Neutrophil (primary cell): ENCODE data around the gene ITSN2.

Source experiments
- H3K27ac ChIP-seq: fragments of 200-600 bp; sonication (generic); 2 replicates; pipeline ENCODE4 v1.5.1; 2016; ENCODE audit warnings: mild to moderate bottlenecking, moderate library complexity
- H3K27me3 ChIP-seq: fragments of 200-600 bp; sonication (generic); 2 replicates; pipeline ENCODE4 v1.6.0; 2016; ENCODE audit warnings: mild to moderate bottlenecking
- H3K36me3 ChIP-seq: fragments of 200-600 bp; sonication (generic); 2 replicates; pipeline ENCODE4 v1.5.1; 2017
- H3K4me1 ChIP-seq, 2 experiments: fragments of 200-600 bp in 1 of 2; sonication (generic) in 1 of 2; 1 replicate in 1 of 2; 2 replicates in 1 of 2; pipeline versions ENCODE4 v1.5.1 to v1.6.1; 2013 to 2016; ENCODE audit warnings: low read depth in 1 of 2, low read length in 1 of 2, mild to moderate bottlenecking in 1 of 2, moderate library complexity in 1 of 2; ENCODE audit not compliant: control insufficient read depth in 1 of 2, insufficient read depth in 1 of 2
- H3K4me3 ChIP-seq, 2 experiments: fragments of 200-600 bp in 1 of 2; sonication (generic) in 1 of 2; 1 replicate in 1 of 2; 2 replicates in 1 of 2; pipeline ENCODE4 v1.5.1; 2013 to 2016; ENCODE audit warnings: low read depth in 1 of 2, low read length in 1 of 2, mild to moderate bottlenecking in 1 of 2, moderate library complexity in 1 of 2
- H3K9me3 ChIP-seq: fragments of 200-600 bp; sonication (generic); 2 replicates; pipeline ENCODE4 v1.5.1; 2016
- TF ChIP-seq, protein P1 (sequence below): fragments of 200-600 bp; sonication (generic); IDR thresholded peaks from 2 replicates; pipeline ENCODE4 v1.5.1; 2016; ENCODE audit warnings: antibody characterized with exemption

ITSN2 gene

GRCh38 chr2:24158131-24158530 is 202.2 kb downstream of the ITSN2 start:
- peaks cover 3% of the 10 kb centered on the region for H3K36me3 ChIP-seq
- no peaks in the 10 kb centered on the region for H3K4me1 ChIP-seq
- TF ChIP-seq, protein P1, sequence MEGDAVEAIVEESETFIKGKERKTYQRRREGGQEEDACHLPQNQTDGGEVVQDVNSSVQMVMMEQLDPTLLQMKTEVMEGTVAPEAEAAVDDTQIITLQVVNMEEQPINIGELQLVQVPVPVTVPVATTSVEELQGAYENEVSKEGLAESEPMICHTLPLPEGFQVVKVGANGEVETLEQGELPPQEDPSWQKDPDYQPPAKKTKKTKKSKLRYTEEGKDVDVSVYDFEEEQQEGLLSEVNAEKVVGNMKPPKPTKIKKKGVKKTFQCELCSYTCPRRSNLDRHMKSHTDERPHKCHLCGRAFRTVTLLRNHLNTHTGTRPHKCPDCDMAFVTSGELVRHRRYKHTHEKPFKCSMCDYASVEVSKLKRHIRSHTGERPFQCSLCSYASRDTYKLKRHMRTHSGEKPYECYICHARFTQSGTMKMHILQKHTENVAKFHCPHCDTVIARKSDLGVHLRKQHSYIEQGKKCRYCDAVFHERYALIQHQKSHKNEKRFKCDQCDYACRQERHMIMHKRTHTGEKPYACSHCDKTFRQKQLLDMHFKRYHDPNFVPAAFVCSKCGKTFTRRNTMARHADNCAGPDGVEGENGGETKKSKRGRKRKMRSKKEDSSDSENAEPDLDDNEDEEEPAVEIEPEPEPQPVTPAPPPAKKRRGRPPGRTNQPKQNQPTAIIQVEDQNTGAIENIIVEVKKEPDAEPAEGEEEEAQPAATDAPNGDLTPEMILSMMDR: no peak
- H3K9me3 ChIP-seq: no peaks in the 10 kb centered on the region
- no peaks in the 10 kb centered on the region for H3K27me3 ChIP-seq
- H3K27ac ChIP-seq: no peak overlapping the region
- H3K4me3 ChIP-seq: no peak overlapping the region

DNA sequence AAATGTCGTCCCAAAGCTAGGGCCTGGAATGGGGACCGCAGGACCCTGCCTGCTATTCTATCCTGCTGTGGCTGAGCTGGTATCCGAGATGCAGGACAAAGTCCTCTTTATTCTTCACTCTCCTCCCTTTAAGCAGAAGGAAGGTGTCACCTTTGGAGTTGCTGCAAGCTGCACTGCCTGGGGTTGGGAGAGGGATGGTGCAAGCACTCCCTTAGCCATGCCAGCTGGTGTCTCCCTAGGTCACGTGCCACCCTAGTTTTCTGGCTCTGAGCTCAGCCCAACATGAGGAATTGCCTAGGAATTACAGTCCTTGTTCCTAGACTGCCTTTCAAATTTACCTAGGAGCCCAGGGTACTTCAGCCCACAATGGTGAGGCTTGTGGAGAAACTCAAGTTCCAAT is 206.9 kb downstream of the ITSN2 start:
- no peaks in the 10 kb centered on the region for H3K4me1 ChIP-seq
- TF ChIP-seq, protein P1: no peak
- no peaks in the 10 kb centered on the region for H3K9me3 ChIP-seq
- peaks cover 6% of the 10 kb centered on the region for H3K36me3 ChIP-seq
- H3K27ac ChIP-seq: no peak overlapping the region
- no peaks in the 10 kb centered on the region for H3K27me3 ChIP-seq
- no peak overlapping the region for H3K4me3 ChIP-seq
